HG03558 (cell line): ENCODE results near the gene CHKB.
"Not testable (repeated sequence)": the region's sequence is repeated elsewhere in the genome, so short reads cannot be mapped to it uniquely, and the experiment has no call there.

Experiments used
- ATAC-seq: cut with Tn5 transposase; IDR thresholded peaks from one replicate; pipeline ENCODE4 v1.9.1; 2021; ENCODE audit warnings: moderate number of reproducible peaks; ENCODE audit not compliant: unreplicated experiment; ENCODE audit errors: extremely low read depth

CHKB gene

GRCh38 chr22:50612528-50613221, 30.0 kb upstream of the CHKB start:
- ATAC-seq, result no peak

GRCh38 chr22:50612168-50612527, 29.5 kb upstream of the CHKB start:
- ATAC-seq, result no peak

GRCh38 chr22:50611341-50612060, 28.9 kb upstream of the CHKB start:
- no peak for ATAC-seq

- ATAC-seq, result no peak
Observed at GRCh38 chr22:50610581-50610980, 27.9 kb upstream of the CHKB start.

GRCh38 chr22:50610041-50610451, 27.4 kb upstream of the CHKB start:
- ATAC-seq, result no peak

GRCh38 chr22:50609599-50609998, 26.9 kb upstream of the CHKB start:
- ATAC-seq, result no peak

GRCh38 chr22:50608996-50609395, 26.3 kb upstream of the CHKB start:
- no peak for ATAC-seq

GRCh38 chr22:50608058-50608840, 25.6 kb upstream of the CHKB start:
- ATAC-seq, result not testable (repeated sequence)

- ATAC-seq, result no peak
Observed at GRCh38 chr22:50607659-50608020, 25.0 kb upstream of the CHKB start.

GRCh38 chr22:50606946-50607658, 24.5 kb upstream of the CHKB start:
- ATAC-seq, result no peak

- ATAC-seq, result no peak
Observed at GRCh38 chr22:50606165-50606945, 23.7 kb upstream of the CHKB start.

- no peak for ATAC-seq
Observed at GRCh38 chr22:50605613-50606074, 23.0 kb upstream of the CHKB start.

- no peak for ATAC-seq
Observed at GRCh38 chr22:50605002-50605612, 22.5 kb upstream of the CHKB start.

GRCh38 chr22:50604256-50605001, 21.8 kb upstream of the CHKB start:
- ATAC-seq, result no peak

GRCh38 chr22:50603511-50604255, 21.0 kb upstream of the CHKB start:
- ATAC-seq, result no peak

GRCh38 chr22:50602338-50602700, 19.7 kb upstream of the CHKB start:
- no peak for ATAC-seq

- no peak for ATAC-seq
Observed at GRCh38 chr22:50601669-50602337, 19.2 kb upstream of the CHKB start.
